ENCODE data around the gene NCOA1.
"Not testable (repeated sequence)": the region's sequence is repeated elsewhere in the genome, so short reads cannot be mapped to it uniquely, and the experiment has no call there.

Gene NCOA1

GRCh38 chr2:24635181-24635580, 144.1 kb downstream of the NCOA1 start:
- DNase-seq (ENCODE audit: low spot score) = peak; percentile 70

GRCh38 chr2:24638568-24638967, 147.5 kb downstream of the NCOA1 start:
- DNase-seq (ENCODE audit: low spot score) = no peak

- DNase-seq (ENCODE audit: low spot score) = no peak
Measured at GRCh38 chr2:24642351-24642750, 151.3 kb downstream of the NCOA1 start.

DNA sequence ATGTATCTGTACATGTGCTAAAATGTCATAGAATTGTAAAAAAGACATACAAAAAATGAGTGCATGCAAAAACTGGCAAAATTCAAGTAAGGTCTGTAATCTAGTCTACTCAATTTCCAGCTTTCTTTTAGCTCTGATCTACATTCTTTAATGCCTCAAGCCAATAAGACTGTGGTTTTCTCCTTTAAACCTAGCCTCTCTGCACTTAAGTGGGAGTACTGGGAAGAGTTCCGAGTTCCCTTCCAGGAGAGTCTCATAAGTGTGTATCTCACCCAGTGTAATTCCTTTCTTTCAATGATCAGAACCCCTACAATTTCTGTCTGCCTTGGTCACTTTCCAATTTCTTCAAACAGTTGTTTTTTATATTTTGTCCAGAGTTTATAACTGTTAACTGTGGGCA, 152.0 kb downstream of the NCOA1 start:
- DNase-seq (ENCODE audit: low spot score) = no peak

DNA sequence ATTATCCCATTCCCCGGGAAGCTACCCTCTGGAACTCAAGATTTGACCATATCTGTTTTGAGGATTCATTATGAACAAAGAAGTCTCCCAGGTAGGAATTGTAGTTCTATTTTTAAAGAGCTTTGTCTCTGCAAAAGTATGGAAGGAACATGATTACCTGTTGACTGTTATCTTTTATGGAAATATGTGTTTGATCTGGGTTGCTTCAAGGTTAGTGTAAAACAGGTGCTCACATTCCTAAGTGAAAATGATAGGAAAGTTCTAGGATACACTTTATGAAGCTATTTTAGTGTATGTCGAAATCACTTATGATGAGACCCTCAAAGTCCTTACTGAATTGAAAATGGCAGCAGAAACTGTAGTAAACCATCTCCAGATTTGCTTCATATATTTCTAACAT, 153.0 kb downstream of the NCOA1 start:
- DNase-seq (ENCODE audit: low spot score) = no peak

GRCh38 chr2:24650997-24651642, 160.1 kb downstream of the NCOA1 start:
- DNase-seq (ENCODE audit: low spot score) = no peak

DNA sequence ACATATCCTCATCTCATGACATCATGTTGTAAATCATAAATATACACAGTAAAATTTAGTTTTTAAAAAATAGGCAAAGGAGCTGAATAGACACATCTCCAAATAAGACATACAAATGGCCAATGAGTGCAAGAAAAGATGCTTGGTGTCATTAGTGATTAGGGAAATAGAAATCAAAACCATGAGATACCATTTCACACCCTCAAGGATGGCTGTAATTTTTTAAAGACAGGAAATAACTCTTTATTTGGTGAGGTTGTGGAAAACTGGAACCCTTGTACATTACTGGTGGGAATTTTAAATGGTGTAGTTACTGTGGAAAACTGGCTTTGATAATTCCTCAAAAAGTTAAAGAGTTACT, 160.6 kb downstream of the NCOA1 start:
- no peak for DNase-seq (ENCODE audit: low spot score)

- no peak for DNase-seq (ENCODE audit: low spot score)
Measured at GRCh38 chr2:24652265-24653182, 161.5 kb downstream of the NCOA1 start.

DNA sequence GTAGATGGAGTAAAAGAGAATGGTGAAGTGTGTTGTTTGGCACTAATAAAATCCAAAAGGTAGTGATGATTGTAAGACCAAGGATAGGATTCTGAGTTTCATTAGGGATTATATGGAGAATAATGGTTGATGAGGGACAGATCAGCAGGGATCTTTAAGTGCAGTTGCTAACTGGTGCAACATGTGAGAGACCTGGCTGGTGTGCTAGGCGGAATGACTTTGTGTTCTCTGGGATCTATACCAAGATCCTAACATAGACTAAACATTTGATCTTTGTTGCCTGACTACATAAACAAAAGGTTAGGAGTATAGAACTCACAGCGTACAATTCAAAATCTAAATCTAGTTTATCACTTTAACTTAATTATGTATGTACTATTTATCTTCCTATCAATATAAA, 166.8 kb downstream of the NCOA1 start:
- no peak for DNase-seq (ENCODE audit: low spot score)

- DNase-seq (ENCODE audit: low spot score) = no peak
Measured at GRCh38 chr2:24658531-24659202, 167.6 kb downstream of the NCOA1 start.

DNA sequence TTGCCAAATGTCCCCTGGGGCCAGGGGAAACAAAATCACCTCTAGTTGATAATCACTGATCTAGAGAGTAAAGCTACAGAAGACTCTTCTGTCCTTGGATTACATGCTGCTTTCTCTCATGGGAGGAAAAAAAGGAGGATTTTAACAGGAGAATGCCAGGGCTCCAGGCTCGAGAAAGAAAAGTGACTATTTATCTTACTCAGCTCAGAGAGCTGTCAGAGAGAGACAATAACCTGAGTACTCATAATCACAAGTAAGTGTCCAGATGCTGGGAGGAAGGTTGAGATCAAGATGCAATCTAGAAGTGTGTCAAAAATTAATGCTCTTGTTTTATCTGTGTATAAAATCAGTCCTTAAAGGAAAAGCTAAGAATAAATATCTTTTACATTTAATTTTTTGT, 168.8 kb downstream of the NCOA1 start:
- no peak for DNase-seq (ENCODE audit: low spot score)

GRCh38 chr2:24667542-24667941, 176.5 kb downstream of the NCOA1 start:
- DNase-seq (ENCODE audit: low spot score) = no peak

DNA sequence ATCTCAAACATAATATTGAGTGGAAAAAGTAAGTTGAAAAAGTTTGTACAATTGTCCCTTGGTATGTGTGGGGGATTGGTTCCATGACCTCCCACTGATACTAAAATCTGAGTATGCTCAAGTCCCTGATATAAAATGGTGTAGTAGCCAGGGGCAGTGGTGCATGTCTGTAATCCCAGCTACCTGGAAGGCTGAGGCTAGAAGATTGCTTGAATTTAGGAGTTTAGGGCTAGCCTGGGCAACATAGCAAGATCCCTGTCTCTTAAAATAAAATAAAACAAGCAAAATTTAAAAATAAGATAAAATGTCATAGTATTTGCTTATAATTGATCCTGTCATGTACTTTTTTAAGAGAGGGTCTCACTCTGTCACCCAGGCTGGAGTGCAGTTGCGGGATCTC, 180.2 kb downstream of the NCOA1 start:
- DNase-seq (ENCODE audit: low spot score) = no peak

DNA sequence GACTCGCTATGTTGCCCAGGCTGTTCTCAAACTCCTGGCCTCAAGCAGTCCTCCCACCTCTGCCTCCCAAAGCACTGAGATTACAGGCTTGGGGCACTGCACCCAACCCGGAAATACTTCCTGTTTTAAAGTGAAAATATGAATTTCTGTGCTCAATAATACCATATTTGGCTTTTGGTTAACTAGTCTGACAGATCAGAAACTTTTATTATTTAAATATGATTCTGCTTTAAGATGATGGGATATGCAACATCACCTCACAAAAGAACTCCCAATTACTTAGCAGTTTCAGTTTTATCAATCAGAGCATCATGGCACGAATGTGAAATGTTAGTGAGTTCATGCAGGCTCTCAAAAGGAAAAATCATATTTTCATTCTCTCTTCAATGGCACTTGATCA, 181.5 kb downstream of the NCOA1 start:
- no peak for DNase-seq (ENCODE audit: low spot score)

GRCh38 chr2:24675338-24675737, 184.3 kb downstream of the NCOA1 start:
- no peak for DNase-seq (ENCODE audit: low spot score)

DNA sequence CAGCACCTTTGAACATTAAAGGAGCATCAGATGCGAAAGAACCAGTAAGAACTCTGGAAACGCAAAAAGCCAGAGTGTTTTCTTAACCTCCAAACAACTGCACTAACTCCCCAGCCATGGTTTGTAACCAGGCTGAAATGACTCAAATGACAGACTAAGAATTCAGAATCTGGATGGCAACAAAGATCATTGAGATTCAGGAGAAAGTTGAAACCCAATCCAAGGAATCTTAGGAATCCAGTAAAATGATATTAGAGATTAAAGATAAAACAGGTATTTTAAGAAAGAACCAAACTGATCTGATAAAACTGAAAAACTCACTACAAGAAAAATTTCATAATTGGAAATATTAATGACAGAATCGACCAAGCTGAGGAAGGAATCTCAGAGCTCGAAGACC, 185.4 kb downstream of the NCOA1 start:
- no peak for DNase-seq (ENCODE audit: low spot score)

- not testable (repeated sequence) for DNase-seq (ENCODE audit: low spot score)
Measured at GRCh38 chr2:24678066-24678465, 187.0 kb downstream of the NCOA1 start.

GRCh38 chr2:24680196-24680595, 189.1 kb downstream of the NCOA1 start:
- no peak for DNase-seq (ENCODE audit: low spot score)

DNA sequence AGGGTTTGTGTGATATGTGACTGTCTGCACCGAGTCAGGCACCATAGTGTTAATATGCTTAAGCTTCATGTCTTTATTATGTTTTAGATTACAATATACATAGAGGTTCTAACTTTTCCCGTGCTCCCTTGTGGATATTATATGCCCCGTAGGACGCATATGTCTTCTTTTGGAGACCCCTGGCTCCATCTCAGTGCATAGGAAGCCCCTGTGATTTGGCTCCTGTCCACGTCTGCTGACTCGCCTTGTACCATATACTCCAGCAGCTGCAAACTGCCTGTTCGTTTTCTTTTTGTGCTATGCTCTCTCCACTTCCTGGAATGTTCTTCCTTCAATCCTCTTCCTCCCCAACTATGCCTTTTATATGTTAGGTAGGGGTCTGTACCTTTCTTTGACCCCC, 191.2 kb downstream of the NCOA1 start:
- DNase-seq (ENCODE audit: low spot score) = no peak

GRCh38 chr2:24683408-24683807, 192.4 kb downstream of the NCOA1 start:
- DNase-seq (ENCODE audit: low spot score) = no peak

GRCh38 chr2:24690524-24690923, 199.5 kb downstream of the NCOA1 start:
- no peak for DNase-seq (ENCODE audit: low spot score)

DNA sequence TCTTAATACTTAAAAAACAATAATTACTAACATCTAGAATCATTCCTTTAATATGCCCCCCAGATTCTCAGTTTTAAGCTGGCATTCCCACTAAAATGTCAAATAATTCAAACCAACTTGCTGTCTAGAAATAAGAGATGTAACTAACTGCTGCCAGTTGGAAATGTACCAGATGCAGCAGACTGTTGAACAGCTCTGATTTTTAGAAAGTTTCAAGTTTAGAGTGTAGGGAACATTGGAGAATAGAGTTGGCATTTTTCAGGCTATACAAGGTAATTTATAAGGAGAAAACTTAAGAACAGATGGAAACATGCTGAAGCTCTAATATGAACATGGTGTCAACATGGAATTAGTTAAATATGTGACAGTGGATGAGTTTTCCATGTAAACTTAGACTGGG, 200.8 kb downstream of the NCOA1 start:
- DNase-seq (ENCODE audit: low spot score) = no peak

DNA sequence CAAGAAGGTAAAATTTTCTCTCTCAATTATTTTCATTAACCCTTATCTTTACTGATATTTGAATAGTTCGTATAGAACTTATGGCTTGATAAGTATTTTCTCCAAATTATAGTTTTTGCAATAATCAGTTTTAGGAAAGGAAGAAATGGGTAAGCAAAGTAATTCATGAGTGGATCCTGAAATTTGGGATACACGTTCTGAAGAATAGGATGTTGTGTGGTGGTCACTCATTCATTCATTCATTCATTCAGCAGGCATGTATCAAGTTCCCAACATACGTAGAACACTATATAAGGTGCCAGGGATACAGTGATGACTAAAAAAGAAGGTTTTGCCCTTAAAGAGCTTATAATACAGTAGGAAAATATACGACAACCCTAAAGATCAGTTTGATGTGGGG, 206.7 kb downstream of the NCOA1 start:
- DNase-seq (ENCODE audit: low spot score) = no peak

Data from AG08395 (cell line).